H1 (cell line): Measurements from ENCODE around the gene MLN. TPM values are rescaled to one million over a fixed set of nuclear protein-coding genes. Genes with fewer than 3 reads are reported as not detected.

Experiments
- CTCF ChIA-PET: fragments of 300-600 bp; sonication (Branson Sonifier 250); formaldehyde crosslinking; loops from one replicate; lab custom pipeline; 2021; ENCODE audit not compliant: partially characterized antibody; lab: Charles Lee
- POLR2A ChIA-PET: fragments of 300-600 bp; sonication (Branson Sonifier 250); formaldehyde crosslinking; loops from one replicate; lab custom pipeline; 2021; ENCODE audit warnings: inconsistent platforms; ENCODE audit not compliant: partially characterized antibody; lab: Charles Lee
- DNase-seq, 2 experiments: peaks; one replicate each; pipeline versions ENCODE4 v3.0.0 to v3.0.0-alpha.2; 2010 to 2022; ENCODE audit warnings: low spot score in 2 of 2, low read depth in 1 of 2, mixed read lengths in 1 of 2
- FAIRE-seq: peaks from 2 replicates; lab custom pipeline; 2011; peaks lifted over from hg19 to GRCh38; lab: Jason Lieb, UNC
- H2AFZ ChIP-seq: 2 replicates; pipeline ENCODE4 v1.8.1; 2012; ENCODE audit warnings: low read length, inconsistent platforms
- H2AK5ac ChIP-seq: 2 replicates; pipeline ENCODE4 v1.6.1; 2013; ENCODE audit warnings: low read depth, low read length
- H2BK120ac ChIP-seq: replicated peaks from 2 replicates; pipeline ENCODE3; 2013; ENCODE audit warnings: low read depth, low read length, inconsistent platforms
- H2BK12ac ChIP-seq: 2 replicates; pipeline ENCODE4 v1.6.1; 2013; ENCODE audit warnings: low read depth, low read length
- H2BK15ac ChIP-seq: 2 replicates; pipeline ENCODE4 v1.6.1; 2013; ENCODE audit warnings: low read length
- H2BK20ac ChIP-seq: 2 replicates; pipeline ENCODE4 v1.6.1; 2013; ENCODE audit warnings: low read length
- H2BK5ac ChIP-seq: 2 replicates; pipeline ENCODE4 v1.6.1; 2013; ENCODE audit warnings: low read depth, low read length
- H3K14ac ChIP-seq: 2 replicates; pipeline ENCODE4 v1.6.1; 2013; ENCODE audit warnings: inconsistent platforms; ENCODE audit not compliant: insufficient read length
- H3K18ac ChIP-seq: 2 replicates; pipeline ENCODE4 v1.6.1; 2013; ENCODE audit warnings: low read length; ENCODE audit errors: extremely low read depth
- H3K23ac ChIP-seq: 2 replicates; pipeline ENCODE4 v1.6.1; 2013; ENCODE audit warnings: inconsistent platforms; ENCODE audit not compliant: insufficient read length
- H3K23me2 ChIP-seq: 2 replicates; pipeline ENCODE4 v1.6.1; 2013; ENCODE audit warnings: low read depth, low read length
- H3K27ac ChIP-seq: 2 replicates; pipeline ENCODE4 v1.6.1; 2011; ENCODE audit warnings: low read depth, low read length, inconsistent platforms
- H3K27me3 ChIP-seq, 4 experiments: replicated peaks in 1 of 4; 1 replicate in 1 of 4; 2 replicates in 3 of 4; pipeline versions ENCODE4 v1.6.1 to v1.8.1; 2011 to 2013; ENCODE audit warnings: low read length in 3 of 4, mild to moderate bottlenecking in 3 of 4, inconsistent platforms in 2 of 4, mixed read lengths in 2 of 4, moderate library complexity in 1 of 4; ENCODE audit not compliant: control insufficient read depth in 3 of 4, insufficient read depth in 3 of 4; ENCODE audit errors: extremely low read depth in 1 of 4
- H3K36me3 ChIP-seq, 4 experiments: 2 replicates each; pipeline versions ENCODE4 v1.6.1 to v1.8.1; 2011 to 2013; ENCODE audit warnings: mild to moderate bottlenecking in 4 of 4, low read length in 3 of 4, moderate library complexity in 2 of 4, control low read depth in 1 of 4, inconsistent platforms in 1 of 4; ENCODE audit not compliant: insufficient read depth in 4 of 4, control insufficient read depth in 2 of 4
- H3K4ac ChIP-seq: replicated peaks from 2 replicates; pipeline ENCODE3; 2013; ENCODE audit warnings: low read length, low read depth, mixed read lengths, inconsistent platforms; ENCODE audit not compliant: insufficient read length
- H3K4me1 ChIP-seq, 4 experiments: replicated peaks in 1 of 4; 1 replicate in 1 of 4; 2 replicates in 3 of 4; pipeline versions ENCODE4 v1.6.1 to v1.8.1; 2011 to 2013; ENCODE audit warnings: low read length in 3 of 4, inconsistent platforms in 2 of 4, mixed read lengths in 1 of 4; ENCODE audit not compliant: insufficient read depth in 4 of 4, control insufficient read depth in 3 of 4
- H3K4me2 ChIP-seq, 2 experiments: 2 replicates each; pipeline versions ENCODE4 v1.6.1 to v1.8.1; 2011 to 2013; ENCODE audit warnings: low read depth in 2 of 2, low read length in 2 of 2, control low read depth in 1 of 2, inconsistent platforms in 1 of 2, mild to moderate bottlenecking in 1 of 2; ENCODE audit not compliant: insufficient read depth in 1 of 2
- H3K4me3 ChIP-seq, 4 experiments: fragments of 200-600, 300-600 bp in 1 of 4; sonication (generic), shearing (Covaris generic), sonication (Bioruptor Twin) in 1 of 4; 2 replicates each; pipeline versions ENCODE4 v1.5.1 to v1.8.1; 2011 to 2016; ENCODE audit warnings: low read length in 4 of 4, low read depth in 3 of 4, control low read depth in 2 of 4, inconsistent platforms in 2 of 4, mild to moderate bottlenecking in 2 of 4, mixed read lengths in 1 of 4, moderate library complexity in 1 of 4; ENCODE audit not compliant: insufficient read depth in 2 of 4; ENCODE audit errors: extremely low read depth in 1 of 4
- H3K56ac ChIP-seq: replicated peaks from 2 replicates; pipeline ENCODE3; 2013; ENCODE audit warnings: low read depth, mild to moderate bottlenecking, mixed read lengths, low read length, inconsistent platforms; ENCODE audit not compliant: insufficient read length
- H3K79me1 ChIP-seq: 2 replicates; pipeline ENCODE4 v1.6.1; 2013; ENCODE audit warnings: low read depth, low read length, control low read depth
- H3K79me2 ChIP-seq, 2 experiments: 2 replicates each; pipeline versions ENCODE4 v1.6.1 to v1.8.1; 2012 to 2013; ENCODE audit warnings: low read length in 2 of 2, mild to moderate bottlenecking in 2 of 2, inconsistent platforms in 1 of 2; ENCODE audit not compliant: insufficient read depth in 2 of 2, control insufficient read depth in 1 of 2
- H3K9ac ChIP-seq, 4 experiments: replicated peaks in 1 of 4; 1 replicate in 1 of 4; 2 replicates in 3 of 4; pipeline versions ENCODE4 v1.6.1 to v1.8.1; 2011 to 2013; ENCODE audit warnings: low read depth in 3 of 4, low read length in 3 of 4, control low read depth in 2 of 4, mild to moderate bottlenecking in 2 of 4, moderate library complexity in 2 of 4, inconsistent platforms in 1 of 4; ENCODE audit errors: extremely low read depth in 1 of 4
- H3K9me3 ChIP-seq, 2 experiments: 2 replicates each; pipeline versions ENCODE4 v1.6.1 to v1.8.1; 2012 to 2013; ENCODE audit warnings: mild to moderate bottlenecking in 2 of 2, moderate library complexity in 2 of 2, control low read depth in 1 of 2, inconsistent platforms in 1 of 2, low read depth in 1 of 2, low read length in 1 of 2, mixed read lengths in 1 of 2; ENCODE audit not compliant: insufficient read depth in 2 of 2
- H4K20me1 ChIP-seq, 2 experiments: replicated peaks in 1 of 2; 2 replicates each; pipeline versions ENCODE3 to v1.8.1; 2011 to 2013; ENCODE audit warnings: inconsistent platforms in 2 of 2, low read length in 2 of 2, mild to moderate bottlenecking in 1 of 2; ENCODE audit not compliant: insufficient read depth in 2 of 2, control insufficient read depth in 1 of 2
- H4K5ac ChIP-seq: 2 replicates; pipeline ENCODE4 v1.6.1; 2013; ENCODE audit warnings: low read length, low read depth, mixed read lengths, inconsistent platforms; ENCODE audit not compliant: insufficient read length
- H4K8ac ChIP-seq: 2 replicates; pipeline ENCODE4 v1.8.0; 2013; ENCODE audit warnings: mild to moderate bottlenecking, moderate library complexity, low read length, inconsistent platforms; ENCODE audit not compliant: insufficient read depth; ENCODE audit errors: extremely low read depth
- H4K91ac ChIP-seq: replicated peaks from 2 replicates; pipeline ENCODE3; 2013; ENCODE audit warnings: low read length, mixed read lengths, inconsistent platforms; ENCODE audit not compliant: insufficient read length
- GTF2F1 ChIP-seq: IDR thresholded peaks from 2 replicates; pipeline ENCODE4 v1.6.1; 2012; ENCODE audit warnings: low read depth, low read length, improper control_type of control experiment, borderline replicate concordance
- HDAC2 ChIP-seq, 2 experiments: fragments of 300-600 bp in 1 of 2; sonication (generic) in 1 of 2; IDR thresholded peaks; 2 replicates each; pipeline ENCODE4 v1.6.1; 2011 to 2012; ENCODE audit warnings: low read depth in 2 of 2, low read length in 2 of 2, mild to moderate bottlenecking in 2 of 2, moderate library complexity in 2 of 2, borderline replicate concordance in 1 of 2, inconsistent platforms in 1 of 2
- HDAC6 ChIP-seq: IDR thresholded peaks from one replicate; pipeline ENCODE4 v1.7.1; 2012; ENCODE audit warnings: low read depth, mild to moderate bottlenecking, inconsistent platforms, low read length, moderate library complexity
- NANOG ChIP-seq: IDR thresholded peaks from 2 replicates; pipeline ENCODE4 v1.6.1; 2011; ENCODE audit warnings: low read length, low read depth, mild to moderate bottlenecking, inconsistent platforms; ENCODE audit not compliant: insufficient read depth, poor library complexity, severe bottlenecking
- PHF8 ChIP-seq: fragments of 200-600 bp; sonication (generic); conservative IDR thresholded peaks from 2 replicates; pipeline ENCODE4 v1.7.1; 2012; ENCODE audit warnings: low read depth, mild to moderate bottlenecking, inconsistent platforms, low read length, moderate library complexity
- POLR2A ChIP-seq, 2 experiments: IDR thresholded peaks; 1 replicate in 1 of 2; 2 replicates in 1 of 2; pipeline ENCODE4 v1.6.1; 2011; ENCODE audit warnings: low read depth in 2 of 2, low read length in 2 of 2, mild to moderate bottlenecking in 2 of 2; ENCODE audit errors: control extremely low read depth in 1 of 2
- RAD21 ChIP-seq, 2 experiments: IDR thresholded peaks in 1 of 2; conservative IDR thresholded peaks in 1 of 2; 2 replicates each; pipeline ENCODE4 v1.6.1; 2011; ENCODE audit warnings: low read depth in 2 of 2, low read length in 2 of 2, improper control_type of control experiment in 1 of 2, inconsistent platforms in 1 of 2, mild to moderate bottlenecking in 1 of 2, moderate library complexity in 1 of 2
- RFX5 ChIP-seq: IDR thresholded peaks from 2 replicates; pipeline ENCODE4 v1.6.1; 2011; ENCODE audit warnings: low read depth, low read length, improper control_type of control experiment, borderline replicate concordance
- RXRA ChIP-seq: IDR thresholded peaks from 2 replicates; pipeline ENCODE4 v1.6.1; 2011; ENCODE audit warnings: low read depth, mild to moderate bottlenecking, low read length, moderate library complexity; ENCODE audit not compliant: insufficient read depth
- TAF7 ChIP-seq: optimal IDR thresholded peaks from 2 replicates; pipeline ENCODE3; 2011; ENCODE audit warnings: low read depth, mild to moderate bottlenecking, inconsistent platforms, low read length, moderate library complexity, borderline replicate concordance
- TEAD4 ChIP-seq: IDR thresholded peaks from 2 replicates; pipeline ENCODE4 v1.6.1; 2012; ENCODE audit warnings: low read depth, low read length, inconsistent platforms, mixed read lengths
- YY1 ChIP-seq: IDR thresholded peaks from 2 replicates; pipeline ENCODE4 v1.6.1; 2011; ENCODE audit warnings: low read depth, mild to moderate bottlenecking, low read length
- WGBS, 2 experiments: shearing (Covaris generic) in 1 of 2; methylation state at CpG; one replicate each; pipeline versions ENCODE4 v1.1.6 to v1.1.7; 2013 to 2015; ENCODE audit warnings: low lambda C conversion rate in 2 of 2, mixed read lengths in 2 of 2, inconsistent platforms in 1 of 2, low coverage in 1 of 2, missing lambda C conversion rate in 1 of 2; ENCODE audit not compliant: insufficient replicate concordance in 2 of 2, insufficient coverage in 1 of 2, insufficient read length in 1 of 2; ENCODE audit errors: extremely low coverage in 1 of 2, missing lambda C conversion rate in 1 of 2; 5-methylcytosine and 5-hydroxymethylcytosine counted together
- polyA plus RNA-seq, 7 experiments: library from polyadenylated mRNA; depleted of rRNA in 3 of 7; stranded (reverse) in 5 of 7; unstranded in 2 of 7; fragments of >200 nt in 5 of 7; fragments of 200-250 nt in 2 of 7; gene quantifications; 1 replicate in 5 of 7; 2 replicates in 1 of 7; 4 replicates in 1 of 7; pipeline versions ENCODE4 v1.2.1 to v1.2.3, GENCODE V29; 2011 to 2013; ENCODE audit warnings: missing spikeins in 2 of 7, mixed read lengths in 2 of 7
- total RNA-seq: library from RNA; stranded (reverse); fragmentation: NEBNext Ultra II Directional; extraction: Animal tissue kit (Norgen Biotek cat#: 25700); gene quantifications from 2 replicates; pipeline ENCODE4 v1.2.1, GENCODE V29; 2021

Gene MLN
- total and polyA plus RNA-seq, 2 of the 8 experiments (the other 6 are each of a cell fraction or from before 2014, with no cell fraction given), result not detected

- H3K4me2 ChIP-seq, result no peak overlapping the region
- H2BK12ac ChIP-seq, result 0 out of 2 replicates have a peak overlapping the region, but pooled peaks have one; percentile 23
- ChIA-PET CTCF (interaction anchor here (1.0 to 9.6 kb wide), 6 partner anchors 14 to 33 kb away, joined by 3 to 71 read pairs (median 4); no protein-coding TSS in a partner anchor), POLR2A (interaction anchor here (1.2 to 2.0 kb wide), 4 partner anchors 10 to 444 kb away, joined by 3 to 9 read pairs (median 5); partner anchors contain the start of genes HMGA1 and MLN)
- no peak overlapping the region for H2BK15ac ChIP-seq
- no peak overlapping the region for H2AK5ac ChIP-seq
- no peak overlapping the region for H4K91ac ChIP-seq
- H3K36me3 ChIP-seq, result no peaks in the 10 kb centered on the region
- no peak overlapping the region for H2AFZ ChIP-seq
- H2BK120ac ChIP-seq, result no peak overlapping the region
- H3K56ac ChIP-seq, result no peak overlapping the region
- no peak for DNase-seq
- H3K27me3 ChIP-seq, result no peaks in the 10 kb centered on the region
- WGBS, 2 experiments, result 92% methylated on average over 10 of the region's 10 CpGs; no CpG with 5 or more reads in 1 of the 2 experiments
- H3K14ac ChIP-seq, result no peak overlapping the region
- H4K5ac ChIP-seq, result no peak overlapping the region
- no peak overlapping the region for H2BK20ac ChIP-seq
- H3K4ac ChIP-seq, result no peak overlapping the region
- H4K8ac ChIP-seq, result no peak overlapping the region
- H2BK5ac ChIP-seq, result 0 out of 2 replicates have a peak overlapping the region, but pooled peaks have one; percentile 2
- no peak for FAIRE-seq
- H4K20me1 ChIP-seq, result no peaks in the 10 kb centered on the region
- H3K79me2 ChIP-seq, result peaks cover 0 to 5% of the 10 kb centered on the region in 2 experiments; a peak in 1 of 4 replicates
- H3K4me1 ChIP-seq, result peaks cover 12 to 48% (median 33%) of the 10 kb centered on the region in 4 experiments
- H3K27ac ChIP-seq, result no peak overlapping the region
- no peak overlapping the region for H3K9ac ChIP-seq
- H3K9me3 ChIP-seq, result no peaks in the 10 kb centered on the region
- no peak overlapping the region for H3K4me3 ChIP-seq
- peak overlapping the region; percentile 15; the same call in 1 of the 2 replicates for H3K18ac ChIP-seq
- H3K23ac ChIP-seq, result no peak overlapping the region
- H3K79me1 ChIP-seq, result no peaks in the 10 kb centered on the region
- peaks cover 2% of the 10 kb centered on the region for H3K23me2 ChIP-seq
- TF ChIP-seq TEAD4 (no peak), PHF8 (no peak), HDAC6 (no peak), RAD21 (IDR thresholded peaks at IDR 0.05 in 1 of 2, conservative IDR thresholded peaks at IDR 0.05 in 1 of 2; ENCODE audit: low read depth in 2 of 2, low read length in 2 of 2) (no peak), TAF7 (no peak), YY1 (no peak), HDAC2 (IDR thresholded peaks at IDR 0.05; ENCODE audit: borderline replicate concordance in 1 of 2, low read depth in 2 of 2, low read length in 2 of 2) (no peak), POLR2A (IDR thresholded peaks at IDR 0.05; ENCODE audit: control extremely low read depth in 1 of 2, low read depth in 2 of 2, low read length in 2 of 2) (no peak), RFX5 (no peak), NANOG (no peak), GTF2F1 (no peak), RXRA (no peak)
These were observed 10.8 kb downstream of the MLN start for GRCh38 chr6:33792981-33793380.
